A549 (cell line): ENCODE data around the gene PUM2. TPM values are rescaled to one million over a fixed set of nuclear protein-coding genes. Genes with fewer than 3 reads are reported as not detected.
A peak's percentile ranks its signal among the peaks of the same experiment; 100 is the strongest.

Experiments
- ATAC-seq, 2 experiments: fragments of 200-7000 bp in 1 of 2; fragments of >200 bp in 1 of 2; cut with Nextera tagmentation in 1 of 2; cut with Tn5 transposase in 1 of 2; 3 replicates each; pipeline versions ENCODE4 v1.8.0 to v1.9.1; 2018 to 2020; ENCODE audit warnings: mild to moderate bottlenecking in 1 of 2, moderate library complexity in 1 of 2
- CTCF ChIA-PET: fragments of 300-600 bp; sonication (Branson Sonifier 250); formaldehyde crosslinking; extraction: SDS; loops from one replicate; lab custom pipeline; 2021; ENCODE audit warnings: antibody characterized with exemption, inconsistent platforms; lab: Yijun Ruan, JAX
- POLR2A ChIA-PET: fragments of 350-600 bp; formaldehyde crosslinking; extraction: SDS; loops from one replicate; lab custom pipeline; 2021; ENCODE audit warnings: antibody characterized with exemption, inconsistent platforms; lab: Yijun Ruan, JAX
- DNase-seq, 2 experiments: peaks; one replicate each; pipeline versions ENCODE4 v3.0.0 to v3.0.0-alpha.2; 2011 to 2016; ENCODE audit warnings: low read depth in 1 of 2, low spot score in 1 of 2
- FAIRE-seq: peaks from 2 replicates; lab custom pipeline; 2011; peaks lifted over from hg19 to GRCh38; lab: Jason Lieb, UNC
- H3K27ac ChIP-seq, 2 experiments: fragments of >200 bp; sonication (Bioruptor Twin); formaldehyde crosslinking; 3 replicates each; pipeline ENCODE4 v1.5.1; 2016 to 2017
- H3K4me1 ChIP-seq: fragments of >200 bp; sonication (Bioruptor Twin); formaldehyde crosslinking; 3 replicates; pipeline ENCODE4 v1.6.1; 2016
- H3K4me2 ChIP-seq: fragments of >200 bp; sonication (Bioruptor Twin); formaldehyde crosslinking; 3 replicates; pipeline ENCODE4 v1.6.1; 2016
- H3K4me3 ChIP-seq: fragments of >200 bp; sonication (Bioruptor Twin); formaldehyde crosslinking; 3 replicates; pipeline ENCODE4 v1.5.1; 2016
- H3K9me3 ChIP-seq: fragments of >200 bp; sonication (Bioruptor Twin); formaldehyde crosslinking; 3 replicates; pipeline ENCODE4 v1.6.1; 2016
- CBX2 ChIP-seq: fragments of 200-600 bp; sonication (generic); IDR thresholded peaks from 2 replicates; pipeline ENCODE4 v1.6.1; 2016; ENCODE audit warnings: low read depth, mild to moderate bottlenecking, borderline replicate concordance
- EHMT2 ChIP-seq: fragments of 200-600 bp; sonication (generic); IDR thresholded peaks from 2 replicates; pipeline ENCODE4 v1.6.1; 2016; ENCODE audit warnings: antibody characterized with exemption, low read depth, mild to moderate bottlenecking, moderate library complexity
- ESRRA ChIP-seq: fragments of 150-350 bp; IDR thresholded peaks from 2 replicates; pipeline ENCODE4 v1.6.1; 2014; ENCODE audit warnings: mild to moderate bottlenecking, low read length, borderline replicate concordance
- FOSL2 ChIP-seq, 2 experiments: fragments of 450-650 bp in 1 of 2; fragments of >200 bp in 1 of 2; sonication (Bioruptor Twin) in 1 of 2; formaldehyde crosslinking; IDR thresholded peaks; 2 replicates each; pipeline versions ENCODE4 v1.5.0 to v1.6.1; 2016 to 2020; ENCODE audit warnings: mild to moderate bottlenecking in 1 of 2, moderate library complexity in 1 of 2
- HEYL ChIP-seq: fragments of 250-450 bp; sonication (Bioruptor Pico); IDR thresholded peaks from 2 replicates; pipeline ENCODE4 v1.8.0; 2021; ENCODE audit warnings: mild to moderate bottlenecking, moderate library complexity
- HOXA7 ChIP-seq: fragments of 250-450 bp; sonication (Bioruptor Pico); IDR thresholded peaks from 2 replicates; pipeline ENCODE4 v1.5.0; 2020; ENCODE audit warnings: mild to moderate bottlenecking, moderate library complexity
- HOXB5 ChIP-seq: fragments of 250-450 bp; sonication (Bioruptor Pico); IDR thresholded peaks from 2 replicates; pipeline ENCODE4 v1.5.0; 2020; ENCODE audit warnings: mild to moderate bottlenecking, moderate library complexity
- JUN ChIP-seq, 2 experiments: fragments of >200 bp; sonication (Bioruptor Twin); formaldehyde crosslinking; IDR thresholded peaks; 2 replicates in 1 of 2; 3 replicates in 1 of 2; pipeline ENCODE4 v1.6.1; 2016 to 2017
- JUNB ChIP-seq: fragments of >200 bp; sonication (Bioruptor Twin); formaldehyde crosslinking; IDR thresholded peaks from 2 replicates; pipeline ENCODE4 v1.6.1; 2016
- KDM1A ChIP-seq: fragments of 200-600 bp; sonication (generic); IDR thresholded peaks from 2 replicates; pipeline ENCODE4 v1.6.1; 2016; ENCODE audit warnings: low read depth, mild to moderate bottlenecking
- MYC ChIP-seq: IDR thresholded peaks from 2 replicates; pipeline ENCODE4 v1.6.1; 2012; ENCODE audit warnings: mild to moderate bottlenecking, inconsistent platforms, low read length, improper control_type of control experiment, borderline replicate concordance
- NFE2L2 ChIP-seq: fragments of 150-350 bp; conservative IDR thresholded peaks from 2 replicates; pipeline ENCODE4 v1.6.1; 2014; ENCODE audit warnings: low read length
- PHF8 ChIP-seq: fragments of 200-600 bp; sonication (generic); IDR thresholded peaks from 2 replicates; pipeline ENCODE4 v1.6.1; 2016; ENCODE audit warnings: low read depth, mild to moderate bottlenecking, antibody characterized with exemption, moderate library complexity, borderline replicate concordance
- POLR2AphosphoS2 ChIP-seq: conservative IDR thresholded peaks from 2 replicates; pipeline ENCODE4 v1.6.1; 2012; ENCODE audit warnings: low read length, improper control_type of control experiment, inconsistent platforms
- RCOR1 ChIP-seq: fragments of 150-350 bp; IDR thresholded peaks from 2 replicates; pipeline ENCODE4 v1.6.1; 2014; ENCODE audit warnings: antibody characterized with exemption, low read length, low read depth
- RNF2 ChIP-seq: fragments of 200-600 bp; sonication (generic); IDR thresholded peaks from 2 replicates; pipeline ENCODE4 v1.6.1; 2016; ENCODE audit warnings: low read depth, mild to moderate bottlenecking, antibody characterized with exemption, moderate library complexity, borderline replicate concordance
- SMC3 ChIP-seq: fragments of >200 bp; sonication (Bioruptor Twin); formaldehyde crosslinking; IDR thresholded peaks from 3 replicates; pipeline ENCODE4 v1.6.1; 2018; ENCODE audit warnings: inconsistent platforms
- TP53 ChIP-seq: fragments of 250-450 bp; sonication (Bioruptor Pico); IDR thresholded peaks from 2 replicates; pipeline ENCODE4 v1.5.0; 2021; ENCODE audit warnings: mild to moderate bottlenecking, moderate library complexity
- ZSCAN20 ChIP-seq: fragments of 250-450 bp; sonication (Bioruptor Pico); IDR thresholded peaks from 2 replicates; pipeline ENCODE4 v1.8.0; 2022; ENCODE audit warnings: mild to moderate bottlenecking, moderate library complexity
- WGBS: methylation state at CpG from one replicate; pipeline ENCODE4 v1.1.6; 2017; ENCODE audit errors: missing lambda C conversion rate; 5-methylcytosine and 5-hydroxymethylcytosine counted together
- polyA plus RNA-seq, 4 experiments: library from polyadenylated mRNA; depleted of rRNA in 3 of 4; stranded (reverse); fragments of >200 nt; fragmentation: RNase III in 1 of 4; extraction: RNeasy Plus Mini Kit Qiagen cat#74134 plus additional on column Dnase treatment in 1 of 4; gene quantifications; 2 replicates in 3 of 4; 3 replicates in 1 of 4; pipeline ENCODE4 v1.2.3, GENCODE V29; 2011 to 2017
- TF ChIP-seq, protein P1 (sequence below): fragments of 250-450 bp; sonication (Bioruptor Pico); IDR thresholded peaks from 2 replicates; pipeline ENCODE4 v1.5.0; 2021; ENCODE audit warnings: mild to moderate bottlenecking, moderate library complexity, borderline replicate concordance
- TF ChIP-seq, protein P2 (sequence below): IDR thresholded peaks from 2 replicates; pipeline ENCODE4 v1.6.1; 2012
- TF ChIP-seq, protein P3 (sequence below): fragments of 200-600 bp; sonication (generic); IDR thresholded peaks from 2 replicates; pipeline ENCODE4 v1.6.1; 2016; ENCODE audit warnings: antibody characterized with exemption, mild to moderate bottlenecking, moderate library complexity
- TF ChIP-seq, protein P4 (sequence below): fragments of >200 bp; sonication (Bioruptor Twin); formaldehyde crosslinking; IDR thresholded peaks from 2 replicates; pipeline ENCODE4 v1.6.1; 2016

Gene PUM2
- polyA plus RNA-seq, 2 of the 4 experiments (the other 2 are of a cell fraction), result 44.6 to 94.2 TPM

DNA sequence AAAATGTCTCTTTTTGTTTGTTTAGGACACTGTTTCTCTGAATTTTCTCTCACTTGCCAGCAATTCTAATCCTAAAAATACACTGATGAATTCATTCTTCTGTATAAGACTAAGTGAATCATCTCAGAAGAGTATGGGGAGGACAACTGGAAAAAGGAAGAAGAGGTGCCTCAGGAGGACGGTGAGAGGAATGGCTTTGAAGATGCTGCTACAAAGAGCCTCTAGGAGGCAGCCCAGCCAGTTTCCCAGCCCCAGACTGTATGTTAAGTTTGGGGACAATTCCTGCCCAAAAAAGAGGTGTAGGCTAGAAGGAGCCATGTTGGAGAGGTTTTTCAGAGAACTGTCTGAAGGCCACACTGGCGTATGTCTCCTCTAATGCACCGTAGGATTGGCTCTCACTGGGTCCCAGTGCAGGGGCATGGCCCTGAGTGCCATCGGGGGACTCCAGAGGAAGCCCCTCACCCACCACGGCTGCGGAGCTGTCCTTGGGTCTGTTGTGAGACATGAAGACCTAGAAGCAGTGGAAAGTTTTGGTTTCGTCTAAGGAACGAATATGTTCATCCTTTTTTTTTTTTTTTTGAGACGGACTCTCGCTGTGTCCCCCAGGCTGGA is 122.6 kb downstream of the PUM2 start:
- POLR2A ChIA-PET, result no interaction called here
- TF ChIP-seq ESRRA (no peak), HOXA7 (CRISPR knock-in tag) (no peak), CBX2 (no peak), JUNB (no peak)
- no peak for FAIRE-seq
- H3K4me3 ChIP-seq, result no peak overlapping the region
- CTCF ChIA-PET, result interaction anchor here (0.6 to 1.4 kb wide), 2 partner anchors 25 to 124 kb away, joined by 3 read pairs; no protein-coding TSS in a partner anchor
- DNase-seq, result no peak
- no peak overlapping the region for H3K4me2 ChIP-seq
- WGBS, result 91% methylated on average over 10 of the region's 10 CpGs
- ATAC-seq, result no peak
- H3K9me3 ChIP-seq, result no peaks in the 10 kb centered on the region
- H3K4me1 ChIP-seq, result peaks cover 24% of the 10 kb centered on the region
- no peak overlapping the region for H3K27ac ChIP-seq

DNA sequence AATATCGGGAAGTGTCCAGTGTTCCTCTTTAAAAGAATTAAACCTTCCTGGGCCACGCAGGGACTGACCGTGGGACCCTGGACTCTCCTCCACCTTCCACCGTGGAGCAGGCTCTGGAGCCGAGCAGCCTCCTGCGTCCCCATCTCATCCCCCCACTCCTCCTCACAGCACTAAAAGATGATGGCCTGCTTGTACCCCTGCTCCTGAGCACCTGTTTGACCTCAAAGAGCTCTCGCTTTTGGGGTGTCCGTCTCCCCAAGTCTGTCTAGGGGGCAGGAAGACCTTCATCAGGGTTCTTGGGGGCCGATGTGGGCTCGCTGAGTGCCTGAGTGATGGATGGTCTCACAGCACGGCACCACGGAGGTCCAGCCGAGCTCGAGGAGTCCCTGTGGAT is 124.5 kb downstream of the PUM2 start:
- no peak for TF ChIP-seq RCOR1
- no peak for TF ChIP-seq FOSL2 (IDR thresholded peaks at IDR 0.05)
- no peak for TF ChIP-seq FOSL2 (CRISPR knock-in tag; IDR thresholded peaks at IDR 0.05)
- TF ChIP-seq NFE2L2, result no peak
- no peak for TF ChIP-seq KDM1A
- TF ChIP-seq HOXA7 (CRISPR knock-in tag), result no peak
- TF ChIP-seq, protein P1, sequence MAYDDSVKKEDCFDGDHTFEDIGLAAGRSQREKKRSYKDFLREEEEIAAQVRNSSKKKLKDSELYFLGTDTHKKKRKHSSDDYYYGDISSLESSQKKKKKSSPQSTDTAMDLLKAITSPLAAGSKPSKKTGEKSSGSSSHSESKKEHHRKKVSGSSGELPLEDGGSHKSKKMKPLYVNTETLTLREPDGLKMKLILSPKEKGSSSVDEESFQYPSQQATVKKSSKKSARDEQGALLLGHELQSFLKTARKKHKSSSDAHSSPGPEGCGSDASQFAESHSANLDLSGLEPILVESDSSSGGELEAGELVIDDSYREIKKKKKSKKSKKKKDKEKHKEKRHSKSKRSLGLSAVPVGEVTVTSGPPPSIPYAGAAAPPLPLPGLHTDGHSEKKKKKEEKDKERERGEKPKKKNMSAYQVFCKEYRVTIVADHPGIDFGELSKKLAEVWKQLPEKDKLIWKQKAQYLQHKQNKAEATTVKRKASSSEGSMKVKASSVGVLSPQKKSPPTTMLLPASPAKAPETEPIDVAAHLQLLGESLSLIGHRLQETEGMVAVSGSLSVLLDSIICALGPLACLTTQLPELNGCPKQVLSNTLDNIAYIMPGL (CRISPR knock-in tag), result no peak
- TF ChIP-seq, protein P2, sequence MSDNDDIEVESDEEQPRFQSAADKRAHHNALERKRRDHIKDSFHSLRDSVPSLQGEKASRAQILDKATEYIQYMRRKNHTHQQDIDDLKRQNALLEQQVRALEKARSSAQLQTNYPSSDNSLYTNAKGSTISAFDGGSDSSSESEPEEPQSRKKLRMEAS, result no peak
- no peak for TF ChIP-seq PHF8
- TF ChIP-seq MYC, result no peak
- TF ChIP-seq RNF2, result no peak
- TF ChIP-seq, protein P3, sequence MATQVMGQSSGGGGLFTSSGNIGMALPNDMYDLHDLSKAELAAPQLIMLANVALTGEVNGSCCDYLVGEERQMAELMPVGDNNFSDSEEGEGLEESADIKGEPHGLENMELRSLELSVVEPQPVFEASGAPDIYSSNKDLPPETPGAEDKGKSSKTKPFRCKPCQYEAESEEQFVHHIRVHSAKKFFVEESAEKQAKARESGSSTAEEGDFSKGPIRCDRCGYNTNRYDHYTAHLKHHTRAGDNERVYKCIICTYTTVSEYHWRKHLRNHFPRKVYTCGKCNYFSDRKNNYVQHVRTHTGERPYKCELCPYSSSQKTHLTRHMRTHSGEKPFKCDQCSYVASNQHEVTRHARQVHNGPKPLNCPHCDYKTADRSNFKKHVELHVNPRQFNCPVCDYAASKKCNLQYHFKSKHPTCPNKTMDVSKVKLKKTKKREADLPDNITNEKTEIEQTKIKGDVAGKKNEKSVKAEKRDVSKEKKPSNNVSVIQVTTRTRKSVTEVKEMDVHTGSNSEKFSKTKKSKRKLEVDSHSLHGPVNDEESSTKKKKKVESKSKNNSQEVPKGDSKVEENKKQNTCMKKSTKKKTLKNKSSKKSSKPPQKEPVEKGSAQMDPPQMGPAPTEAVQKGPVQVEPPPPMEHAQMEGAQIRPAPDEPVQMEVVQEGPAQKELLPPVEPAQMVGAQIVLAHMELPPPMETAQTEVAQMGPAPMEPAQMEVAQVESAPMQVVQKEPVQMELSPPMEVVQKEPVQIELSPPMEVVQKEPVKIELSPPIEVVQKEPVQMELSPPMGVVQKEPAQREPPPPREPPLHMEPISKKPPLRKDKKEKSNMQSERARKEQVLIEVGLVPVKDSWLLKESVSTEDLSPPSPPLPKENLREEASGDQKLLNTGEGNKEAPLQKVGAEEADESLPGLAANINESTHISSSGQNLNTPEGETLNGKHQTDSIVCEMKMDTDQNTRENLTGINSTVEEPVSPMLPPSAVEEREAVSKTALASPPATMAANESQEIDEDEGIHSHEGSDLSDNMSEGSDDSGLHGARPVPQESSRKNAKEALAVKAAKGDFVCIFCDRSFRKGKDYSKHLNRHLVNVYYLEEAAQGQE, result no peak
- TF ChIP-seq TP53 (CRISPR knock-in tag), result no peak
- TF ChIP-seq HEYL (CRISPR knock-in tag), result no peak
- no peak for TF ChIP-seq POLR2AphosphoS2
- TF ChIP-seq JUN (IDR thresholded peaks at IDR 0.05), result no peak
- no peak for TF ChIP-seq HOXB5 (CRISPR knock-in tag)
- no peak for TF ChIP-seq ZSCAN20 (CRISPR knock-in tag)
- TF ChIP-seq, protein P4, sequence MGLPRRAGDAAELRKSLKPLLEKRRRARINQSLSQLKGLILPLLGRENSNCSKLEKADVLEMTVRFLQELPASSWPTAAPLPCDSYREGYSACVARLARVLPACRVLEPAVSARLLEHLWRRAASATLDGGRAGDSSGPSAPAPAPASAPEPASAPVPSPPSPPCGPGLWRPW, result no peak
- no peak for TF ChIP-seq EHMT2
- TF ChIP-seq SMC3, result no peak

More for the DNA sequence above, 124.5 kb downstream of the PUM2 start:
- DNase-seq (no peak), FAIRE-seq (no peak), ATAC-seq (no peak)
- Histone ChIP-seq H3K27ac (peak overlapping the region; percentile 96 to 97), H3K4me2 (peak overlapping the region; percentile 80), H3K4me1 (peaks cover 29% of the 10 kb centered on the region), H3K4me3 (no peak overlapping the region; the same call in 2 of the 3 replicates), H3K9me3 (no peaks in the 10 kb centered on the region)
- 85% methylated on average over 14 of the region's 14 CpGs for WGBS
- ChIA-PET POLR2A (interaction anchor here (1.1 to 1.2 kb wide), 2 partner anchors 93 to 221 kb away, joined by 3 read pairs; no protein-coding TSS in a partner anchor), CTCF (interaction anchor here (0.6 to 14.6 kb wide), 42 partner anchors 8 to 272 kb away, joined by 3 to 202 read pairs (median 10); no protein-coding TSS in a partner anchor)
